GM04504 (cell line): ENCODE measurements around the gene OPA3.
A peak's percentile ranks its signal among the peaks of the same experiment; 100 is the strongest.

Experiments used
- DNase-seq: peaks from one replicate; pipeline ENCODE4 v3.0.0-alpha.2; 2012; ENCODE audit warnings: low read depth

Gene OPA3

DNA sequence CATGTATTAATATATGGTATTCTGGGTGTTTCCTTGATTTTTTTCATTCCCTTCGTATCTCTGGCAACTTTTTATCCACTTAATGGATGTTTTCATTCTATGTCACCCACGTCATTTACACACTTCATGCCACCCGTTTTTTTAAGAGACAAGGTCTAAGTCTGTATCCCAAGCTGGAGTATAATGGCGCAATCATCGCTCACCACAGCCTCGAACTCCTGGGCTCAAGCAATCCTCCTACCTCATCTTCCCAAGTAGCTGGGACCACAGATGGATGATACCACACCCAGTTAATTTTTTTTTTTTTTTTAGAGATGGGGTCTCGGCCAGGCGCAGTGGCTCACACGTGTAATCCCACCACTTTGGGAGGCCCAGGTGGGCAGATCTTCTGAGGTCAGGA, 80.7 kb downstream of the OPA3 start:
- DNase-seq = no peak

GRCh38 chr19:45502111-45502510, 82.5 kb downstream of the OPA3 start:
- no peak for DNase-seq

- DNase-seq = no peak
Measured at GRCh38 chr19:45501730-45502014, 82.9 kb downstream of the OPA3 start.

- no peak for DNase-seq
Measured at GRCh38 chr19:45500918-45501729, 83.5 kb downstream of the OPA3 start.

DNA sequence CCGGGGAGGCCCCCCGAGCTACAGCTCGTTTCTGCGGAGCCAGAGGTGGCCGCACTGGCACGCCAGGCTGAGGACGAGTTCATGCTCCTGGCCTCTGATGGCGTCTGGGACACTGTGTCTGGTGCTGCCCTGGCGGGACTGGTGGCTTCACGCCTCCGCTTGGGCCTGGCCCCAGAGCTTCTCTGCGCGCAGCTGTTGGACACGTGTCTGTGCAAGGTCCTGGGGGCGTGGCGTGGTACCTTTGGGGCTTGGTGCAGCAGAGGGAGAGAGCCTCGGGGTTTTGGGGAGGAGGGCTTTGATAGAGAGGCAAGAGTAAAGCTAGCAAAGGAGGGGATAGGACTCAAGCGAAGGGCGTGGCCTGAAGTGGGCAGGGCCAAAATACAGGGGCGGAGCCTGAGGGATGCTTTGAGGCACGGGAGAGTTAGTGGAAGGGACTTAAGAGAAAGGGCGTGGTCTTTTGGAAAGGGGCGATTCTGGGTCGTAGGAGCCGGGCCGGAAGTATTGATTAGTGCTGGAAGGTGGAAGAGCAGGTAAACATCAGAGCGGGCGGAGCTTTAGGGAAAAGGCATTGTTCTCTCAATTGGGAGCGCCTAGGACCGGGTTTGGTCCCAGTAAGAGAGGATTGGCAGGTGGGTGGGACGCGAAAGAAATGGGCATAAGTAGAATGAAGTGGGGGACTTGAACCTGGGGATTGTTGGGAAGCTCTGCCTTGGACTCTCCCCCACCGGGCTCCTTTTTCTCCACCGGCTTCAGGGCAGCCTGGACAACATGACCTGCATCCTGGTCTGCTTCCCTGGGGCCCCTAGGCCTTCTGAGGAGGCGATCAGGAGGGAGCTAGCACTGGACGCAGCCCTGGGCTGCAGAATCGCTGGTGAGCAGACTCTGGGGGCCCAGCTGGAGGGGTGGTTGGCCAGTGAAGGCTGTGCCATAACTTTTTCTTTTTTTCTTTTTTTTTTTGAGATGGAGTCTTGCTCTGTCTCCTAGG, 85.1 kb downstream of the OPA3 start:
- DNase-seq = no peak

DNA sequence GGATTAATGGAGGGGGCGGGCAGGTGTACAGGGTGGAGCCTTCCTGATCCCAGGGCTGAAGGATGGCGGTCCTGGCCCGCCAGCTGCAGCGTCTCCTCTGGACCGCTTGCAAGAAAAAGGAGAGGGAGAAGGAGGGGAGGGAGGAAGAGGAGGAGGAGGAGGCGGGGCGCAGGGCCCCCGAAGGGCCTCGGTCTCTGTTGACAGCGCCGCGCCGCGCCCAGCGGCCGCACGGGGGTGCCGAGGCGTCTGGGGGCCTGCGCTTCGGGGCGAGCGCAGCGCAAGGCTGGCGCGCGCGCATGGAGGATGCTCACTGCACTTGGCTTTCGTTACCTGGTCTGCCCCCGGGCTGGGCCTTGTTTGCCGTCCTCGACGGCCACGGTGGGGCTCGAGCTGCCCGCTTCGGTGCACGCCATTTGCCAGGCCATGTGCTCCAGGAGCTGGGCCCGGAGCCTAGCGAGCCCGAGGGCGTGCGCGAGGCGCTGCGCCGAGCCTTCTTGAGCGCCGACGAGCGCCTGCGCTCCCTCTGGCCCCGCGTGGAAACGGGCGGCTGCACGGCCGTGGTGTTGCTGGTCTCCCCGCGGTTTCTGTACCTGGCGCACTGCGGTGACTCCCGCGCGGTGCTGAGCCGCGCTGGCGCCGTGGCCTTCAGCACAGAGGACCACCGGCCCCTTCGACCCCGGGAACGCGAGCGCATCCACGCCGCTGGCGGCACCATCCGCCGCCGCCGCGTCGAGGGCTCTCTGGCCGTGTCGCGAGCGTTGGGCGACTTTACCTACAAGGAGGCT, 86.0 kb downstream of the OPA3 start, which contains the start of gene PPM1N:
Gene PPM1N, plus strand, starts transcription at position 33 of the 785 bp plus-strand sequence. Its CDS starts 30 bp downstream, at position 63.
- no peak for DNase-seq

GRCh38 chr19:45497791-45498190, 86.8 kb downstream of the OPA3 start:
- no peak for DNase-seq

DNA sequence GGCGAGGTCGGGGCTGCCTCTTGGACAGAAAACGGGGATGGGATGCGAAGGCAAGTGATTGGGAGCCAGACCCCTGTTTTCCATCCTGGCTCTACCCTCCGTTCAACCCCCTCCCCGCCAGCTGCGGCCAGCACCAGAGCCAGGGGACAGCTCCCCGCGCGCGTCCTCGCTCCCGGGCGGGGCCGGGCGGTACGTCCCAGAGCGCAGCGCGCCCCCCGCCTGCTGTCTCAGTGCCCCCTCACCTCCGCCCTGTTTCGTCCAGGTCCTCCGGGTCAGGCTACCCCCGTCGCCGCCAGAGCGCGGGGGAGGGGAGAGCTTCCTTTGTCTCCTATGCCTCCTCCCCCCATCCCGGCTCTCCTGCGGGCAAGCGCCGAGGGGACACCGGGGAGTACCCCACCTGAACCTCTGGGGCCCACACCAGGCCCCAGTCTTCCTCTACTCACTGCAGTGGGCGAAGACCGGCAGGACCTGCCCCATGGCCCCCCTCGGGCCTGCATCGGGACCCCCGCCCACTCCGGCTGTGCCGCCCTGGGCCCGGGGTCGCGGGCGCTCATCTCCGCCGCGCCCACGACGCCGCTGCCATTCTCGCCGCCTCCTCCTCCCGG, 88.2 kb downstream of the OPA3 start:
- no peak for DNase-seq

GRCh38 chr19:45495178-45495577, 89.4 kb downstream of the OPA3 start:
- no peak for DNase-seq

DNA sequence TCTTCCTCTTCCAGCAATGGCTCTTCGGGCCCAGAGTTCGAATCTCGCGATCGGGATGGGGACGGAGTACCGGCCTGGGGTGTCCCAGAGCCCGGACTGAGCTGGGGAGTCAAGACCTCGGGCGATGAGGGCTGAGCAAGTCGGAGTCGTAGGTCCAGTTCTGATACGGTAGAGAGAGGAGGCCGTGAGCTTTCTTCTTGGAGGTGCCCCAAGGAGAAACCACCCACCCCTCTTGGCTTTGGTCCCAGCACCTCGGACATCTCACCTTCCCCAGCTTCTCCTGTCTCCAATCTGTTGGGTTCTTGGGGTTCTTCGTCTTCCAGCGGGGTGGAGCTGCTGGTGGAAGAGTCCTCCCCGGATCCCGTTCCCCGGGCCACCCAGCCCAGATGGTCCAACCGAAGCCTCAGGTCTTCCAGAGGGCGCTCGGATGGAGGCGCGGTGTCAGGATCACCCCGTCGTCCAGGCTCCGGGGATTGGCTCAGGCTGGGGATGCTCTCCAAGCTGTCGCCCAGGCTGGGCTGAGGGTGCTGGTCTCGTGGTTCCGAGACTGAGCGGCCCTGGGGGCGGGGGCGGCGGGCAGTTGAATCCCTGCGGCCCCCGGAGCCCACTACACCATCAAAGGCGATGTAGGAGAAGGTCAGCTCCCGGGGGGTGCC, 90.2 kb downstream of the OPA3 start:
- DNase-seq = no peak

DNA sequence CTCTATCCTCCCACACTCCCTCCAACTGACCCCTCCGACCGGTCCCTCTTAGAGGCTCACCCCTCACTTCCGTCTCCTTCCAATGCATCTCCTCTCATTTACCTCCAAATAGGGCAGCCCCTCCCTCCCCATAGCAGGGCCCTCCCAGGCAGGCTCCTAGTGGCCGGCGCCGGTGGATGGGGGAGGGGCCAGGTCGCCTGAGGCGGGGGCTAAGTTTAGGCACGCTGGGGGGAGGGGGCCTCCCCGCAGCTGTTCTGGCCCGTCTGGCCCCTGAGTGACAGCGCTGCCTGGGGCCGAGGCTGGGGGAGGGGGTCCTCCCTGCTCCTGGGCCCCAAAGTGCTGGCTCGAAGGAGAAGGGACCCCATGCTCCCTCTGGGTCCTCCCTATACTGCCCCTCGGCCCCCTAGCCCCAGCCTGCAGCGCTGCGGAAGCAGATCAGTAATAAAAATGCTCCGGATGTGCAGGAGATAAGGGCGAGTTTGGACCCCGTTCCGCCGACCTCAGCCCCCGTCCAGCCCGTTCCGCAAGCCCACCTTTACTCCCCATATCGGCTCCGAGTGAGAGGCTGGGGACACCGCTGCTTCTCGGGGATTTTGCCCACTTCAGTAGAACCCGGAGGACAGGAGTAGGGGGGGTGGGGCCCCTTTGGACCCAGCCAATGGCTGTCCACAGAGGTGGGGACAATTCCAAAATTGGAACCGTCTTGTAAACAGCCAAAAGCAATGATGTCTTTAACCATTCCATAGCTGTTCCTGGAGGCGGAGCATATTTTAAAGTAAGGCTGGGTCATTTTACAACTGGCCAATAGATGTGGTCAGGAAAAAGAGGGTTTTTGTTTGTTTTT, 91.8 kb downstream of the OPA3 start:
- peak; percentile 43 for DNase-seq

DNA sequence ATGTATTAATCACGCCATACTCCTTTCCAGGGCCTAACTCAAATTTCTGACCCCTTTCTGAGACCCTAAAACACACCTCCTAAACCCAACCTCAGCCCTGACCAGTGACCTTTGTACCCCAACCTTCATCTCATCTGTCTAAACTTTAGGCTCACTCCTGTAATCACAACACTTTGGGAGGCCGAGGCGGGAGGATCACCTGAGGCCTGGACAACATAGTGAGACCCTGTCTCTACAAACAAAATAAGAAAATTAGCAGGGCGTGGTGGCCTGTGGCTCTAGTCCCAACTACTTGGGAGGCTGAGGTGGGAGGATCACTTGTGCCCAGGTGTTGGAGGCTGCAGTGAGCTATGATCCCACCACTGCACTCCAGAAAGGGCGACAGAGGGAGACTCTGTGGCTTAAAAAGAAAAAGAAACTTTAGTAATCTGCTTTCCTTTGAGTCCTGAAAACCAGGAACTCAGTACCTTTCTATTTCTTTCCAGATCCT, 92.4 kb downstream of the OPA3 start:
- no peak for DNase-seq

- no peak for DNase-seq
Measured at GRCh38 chr19:45489216-45489855, 95.3 kb downstream of the OPA3 start.

DNA sequence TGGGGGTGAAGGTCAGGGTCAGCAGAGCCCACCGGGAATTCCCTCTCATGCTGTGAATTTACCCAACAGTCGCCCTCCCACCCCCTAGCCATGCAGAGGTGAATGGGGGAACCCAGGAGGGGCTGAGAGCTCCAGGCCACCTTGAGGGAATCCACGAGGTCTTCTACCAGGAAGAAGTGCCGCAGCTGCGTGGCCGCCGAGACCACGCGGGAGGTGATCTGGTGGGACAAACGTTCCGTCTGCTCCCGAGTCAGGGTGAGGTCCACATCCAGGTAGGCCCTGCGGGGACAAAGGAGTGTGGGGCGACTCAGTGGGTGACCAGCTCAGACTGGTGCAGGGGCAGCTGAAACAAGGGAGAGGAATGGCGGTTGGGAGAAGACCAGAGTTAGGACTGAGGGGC, 95.9 kb downstream of the OPA3 start:
- no peak for DNase-seq

- DNase-seq = peak; percentile 87
Measured at GRCh38 chr19:45485305-45486077, 99.1 kb downstream of the OPA3 start.

- no peak for DNase-seq
Measured at GRCh38 chr19:45484273-45484945, 100.2 kb downstream of the OPA3 start.

- no peak for DNase-seq
Measured at GRCh38 chr19:45483033-45483432, 101.6 kb downstream of the OPA3 start.
